Peyer's patch (tissue), 4 donors: ENCODE results near the gene KRTAP13-2.

Experiments used
- POLR2A ChIP-seq, 2 donors: fragments of 450-650 bp; IDR thresholded peaks; one replicate each; pipeline ENCODE4 v1.5.1; 2017; ENCODE audit warnings: antibody characterized with exemption in 2 of 2, mild to moderate bottlenecking in 2 of 2, moderate library complexity in 2 of 2
- TF ChIP-seq, protein P1 (sequence below), 6 experiments: fragments of 450-650 bp in 4 of 6; fragments of 200-600 bp in 2 of 6; sonication (generic) in 1 of 6; IDR thresholded peaks; one replicate each; pipeline ENCODE4 v1.5.1; 2017 to 2019; ENCODE audit warnings: antibody characterized with exemption in 6 of 6, mild to moderate bottlenecking in 3 of 6, moderate library complexity in 1 of 6

- TF ChIP-seq POLR2A (IDR thresholded peaks at IDR 0.05) = no peak
- TF ChIP-seq, protein P1, sequence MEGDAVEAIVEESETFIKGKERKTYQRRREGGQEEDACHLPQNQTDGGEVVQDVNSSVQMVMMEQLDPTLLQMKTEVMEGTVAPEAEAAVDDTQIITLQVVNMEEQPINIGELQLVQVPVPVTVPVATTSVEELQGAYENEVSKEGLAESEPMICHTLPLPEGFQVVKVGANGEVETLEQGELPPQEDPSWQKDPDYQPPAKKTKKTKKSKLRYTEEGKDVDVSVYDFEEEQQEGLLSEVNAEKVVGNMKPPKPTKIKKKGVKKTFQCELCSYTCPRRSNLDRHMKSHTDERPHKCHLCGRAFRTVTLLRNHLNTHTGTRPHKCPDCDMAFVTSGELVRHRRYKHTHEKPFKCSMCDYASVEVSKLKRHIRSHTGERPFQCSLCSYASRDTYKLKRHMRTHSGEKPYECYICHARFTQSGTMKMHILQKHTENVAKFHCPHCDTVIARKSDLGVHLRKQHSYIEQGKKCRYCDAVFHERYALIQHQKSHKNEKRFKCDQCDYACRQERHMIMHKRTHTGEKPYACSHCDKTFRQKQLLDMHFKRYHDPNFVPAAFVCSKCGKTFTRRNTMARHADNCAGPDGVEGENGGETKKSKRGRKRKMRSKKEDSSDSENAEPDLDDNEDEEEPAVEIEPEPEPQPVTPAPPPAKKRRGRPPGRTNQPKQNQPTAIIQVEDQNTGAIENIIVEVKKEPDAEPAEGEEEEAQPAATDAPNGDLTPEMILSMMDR (IDR thresholded peaks at IDR 0.05) = no peak
Measured at GRCh38 chr21:30382201-30382600, 10.1 kb upstream of the KRTAP13-2 start.
